ENCODE measurements around the gene TPRX1.
"Not testable (repeated sequence)": the region's sequence is repeated elsewhere in the genome, so short reads cannot be mapped to it uniquely, and the experiment has no call there.

Gene TPRX1

GRCh38 chr19:47804451-47804850 is at the start of gene TPRX1:
TSS of gene TPRX1 (minus strand) at chr19:47804551. CDS start at chr19:47804539, 12 bp downstream.
- DNase-seq (ENCODE audit: insufficient read length, low spot score); FAIRE-seq: not testable (repeated sequence)

GRCh38 chr19:47853003-47853402 is 48.7 kb upstream of the TPRX1 start:
- DNase-seq (ENCODE audit: insufficient read length, low spot score) (no peak), FAIRE-seq (no peak)
- no peak for TF ChIP-seq POLR2A (IDR thresholded peaks at IDR 0.05; ENCODE audit: low read depth, low read length)

- no peak for FAIRE-seq
- peak; percentile 21 for DNase-seq (ENCODE audit: insufficient read length, low spot score)
- no peak for TF ChIP-seq POLR2A (IDR thresholded peaks at IDR 0.05; ENCODE audit: low read depth, low read length)
Observed at GRCh38 chr19:47848823-47849473, 44.6 kb upstream of the TPRX1 start.

GRCh38 chr19:47848425-47848822 is 44.1 kb upstream of the TPRX1 start:
- DNase-seq (ENCODE audit: insufficient read length, low spot score) (no peak), FAIRE-seq (no peak)
- TF ChIP-seq POLR2A (IDR thresholded peaks at IDR 0.05; ENCODE audit: low read depth, low read length), result no peak

- FAIRE-seq, result no peak
- TF ChIP-seq POLR2A (IDR thresholded peaks at IDR 0.05; ENCODE audit: low read depth, low read length), result no peak
- DNase-seq (ENCODE audit: insufficient read length, low spot score), result no peak
Observed at GRCh38 chr19:47842941-47843340, 38.6 kb upstream of the TPRX1 start.

GRCh38 chr19:47839913-47840312 is 35.6 kb upstream of the TPRX1 start:
- no peak for FAIRE-seq
- no peak for DNase-seq (ENCODE audit: insufficient read length, low spot score)
- no peak for TF ChIP-seq POLR2A (IDR thresholded peaks at IDR 0.05; ENCODE audit: low read depth, low read length)

GRCh38 chr19:47839411-47839810 is 35.1 kb upstream of the TPRX1 start:
- no peak for TF ChIP-seq POLR2A (IDR thresholded peaks at IDR 0.05; ENCODE audit: low read depth, low read length)
- FAIRE-seq (no peak), DNase-seq (ENCODE audit: insufficient read length, low spot score) (no peak)

GRCh38 chr19:47836038-47836437 is 31.7 kb upstream of the TPRX1 start:
- TF ChIP-seq POLR2A (IDR thresholded peaks at IDR 0.05; ENCODE audit: low read depth, low read length), result no peak
- FAIRE-seq (no peak), DNase-seq (ENCODE audit: insufficient read length, low spot score) (no peak)

GRCh38 chr19:47832723-47833122 is 28.4 kb upstream of the TPRX1 start:
- no peak for DNase-seq (ENCODE audit: insufficient read length, low spot score)
- no peak for FAIRE-seq
- TF ChIP-seq POLR2A (IDR thresholded peaks at IDR 0.05; ENCODE audit: low read depth, low read length), result no peak

GRCh38 chr19:47826800-47827199 is 22.4 kb upstream of the TPRX1 start:
- no peak for TF ChIP-seq POLR2A (IDR thresholded peaks at IDR 0.05; ENCODE audit: low read depth, low read length)
- no peak for DNase-seq (ENCODE audit: insufficient read length, low spot score)

GRCh38 chr19:47824396-47824795 is 20.0 kb upstream of the TPRX1 start:
- no peak for FAIRE-seq

More at GRCh38 chr19:47826800-47827199, 22.4 kb upstream of the TPRX1 start:
- FAIRE-seq, result no peak

GRCh38 chr19:47821460-47822020 is 17.2 kb upstream of the TPRX1 start, which contains the start of gene CRX:
TSS of gene CRX (plus strand) at chr19:47821937. CDS start at chr19:47834444, 12,507 bp downstream.
- no peak for TF ChIP-seq POLR2A (IDR thresholded peaks at IDR 0.05; ENCODE audit: low read depth, low read length)
- FAIRE-seq (no peak), DNase-seq (ENCODE audit: insufficient read length, low spot score) (no peak)

More at GRCh38 chr19:47824396-47824795, 20.0 kb upstream of the TPRX1 start:
- no peak for DNase-seq (ENCODE audit: insufficient read length, low spot score)
- TF ChIP-seq POLR2A (IDR thresholded peaks at IDR 0.05; ENCODE audit: low read depth, low read length), result no peak

GRCh38 chr19:47820410-47820809 is 16.1 kb upstream of the TPRX1 start:
- TF ChIP-seq POLR2A (IDR thresholded peaks at IDR 0.05; ENCODE audit: low read depth, low read length), result no peak
- FAIRE-seq (no peak), DNase-seq (ENCODE audit: insufficient read length, low spot score) (no peak)

- no peak for FAIRE-seq
- no peak for DNase-seq (ENCODE audit: insufficient read length, low spot score)
- no peak for TF ChIP-seq POLR2A (IDR thresholded peaks at IDR 0.05; ENCODE audit: low read depth, low read length)
Observed at GRCh38 chr19:47819858-47820257, 15.5 kb upstream of the TPRX1 start.

- DNase-seq (ENCODE audit: insufficient read length, low spot score); FAIRE-seq: not testable (repeated sequence)
Observed at GRCh38 chr19:47818221-47818620, 13.9 kb upstream of the TPRX1 start.

- DNase-seq (ENCODE audit: insufficient read length, low spot score); FAIRE-seq: not testable (repeated sequence)
Observed at GRCh38 chr19:47816270-47816669, 11.9 kb upstream of the TPRX1 start.

All from H54 (cell line).